BJ (cell line): ENCODE results near the gene MRM2. TPM values are rescaled to one million over a fixed set of nuclear protein-coding genes. Genes with fewer than 3 reads are reported as not detected.

ENCODE experiments used
- CTCF ChIA-PET: fragments of 350-600 bp; formaldehyde crosslinking; extraction: SDS; loops from one replicate; lab custom pipeline; 2021; ENCODE audit warnings: antibody characterized with exemption, inconsistent platforms; lab: Yijun Ruan, JAX
- POLR2A ChIA-PET: fragments of 300-600 bp; sonication (Branson Sonifier 250); formaldehyde crosslinking; extraction: SDS; loops from one replicate; lab custom pipeline; 2021; ENCODE audit warnings: antibody characterized with exemption; lab: Charles Lee
- DNase-seq: peaks from one replicate; pipeline ENCODE4 v3.0.0-alpha.2; 2011; ENCODE audit warnings: low read depth
- H3K27me3 ChIP-seq: 2 replicates; pipeline ENCODE4 v1.6.0; 2011; ENCODE audit warnings: low read length; ENCODE audit not compliant: control insufficient read depth, insufficient read depth
- H3K36me3 ChIP-seq: 2 replicates; pipeline ENCODE4 v1.5.1; 2011; ENCODE audit warnings: low read length; ENCODE audit not compliant: control insufficient read depth, insufficient read depth
- H3K4me3 ChIP-seq: 2 replicates; pipeline ENCODE4 v1.5.1; 2011; ENCODE audit warnings: low read depth, mild to moderate bottlenecking, control low read depth, low read length
- polyA plus RNA-seq: library from polyadenylated mRNA; depleted of rRNA; stranded (reverse); fragments of >200 nt; gene quantifications from 2 replicates; pipeline ENCODE4 v1.2.3, GENCODE V29; 2011
- TF ChIP-seq, protein P1 (sequence below): IDR thresholded peaks from 2 replicates; pipeline ENCODE4 v1.5.1; 2011; ENCODE audit warnings: low read depth, mild to moderate bottlenecking, control low read depth, inconsistent platforms, low read length, moderate library complexity; ENCODE audit not compliant: insufficient read depth

The MRM2 gene
- polyA plus RNA-seq, 1 experiment = 27.3 TPM

DNA sequence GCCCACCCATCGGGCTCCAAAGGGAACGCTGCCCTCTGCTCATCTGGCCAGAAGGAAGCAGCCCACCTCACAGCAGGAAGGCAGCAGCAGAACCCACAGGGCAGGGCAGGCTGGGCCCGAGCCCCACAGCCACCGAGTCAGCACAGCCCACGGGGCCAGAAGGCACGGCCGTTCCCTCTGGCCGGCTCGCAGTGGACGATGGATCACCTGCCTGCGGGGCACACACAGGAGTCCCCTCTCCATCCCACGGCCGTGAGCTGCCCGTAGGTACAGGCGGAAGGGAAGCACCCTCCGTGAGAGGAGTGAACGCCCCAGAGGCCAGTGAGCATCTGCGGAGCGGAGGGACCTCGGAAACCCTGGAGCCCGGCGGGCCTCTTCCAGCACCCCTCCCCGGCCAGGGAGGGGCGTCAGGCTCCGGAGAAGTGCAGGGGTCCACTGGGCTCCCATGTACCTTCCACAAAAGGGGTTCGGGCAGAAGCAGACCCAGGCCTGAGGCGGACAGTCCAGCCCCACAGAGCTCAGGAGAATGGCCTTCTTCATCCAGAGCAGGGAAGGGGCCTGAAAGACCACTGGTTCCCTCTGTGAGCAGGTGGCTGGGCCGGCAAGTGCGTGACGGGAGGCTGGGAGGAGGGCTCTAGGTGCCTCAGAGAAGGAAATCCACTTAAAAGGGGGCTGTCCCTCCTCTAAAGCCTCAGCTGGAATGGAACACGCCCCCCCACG lies 11.7 kb upstream of the MRM2 start:
- CTCF ChIA-PET = no interaction called here
- POLR2A ChIA-PET = no interaction called here
- DNase-seq = no peak
- peaks cover 15% of the 10 kb centered on the region for H3K36me3 ChIP-seq
- TF ChIP-seq, protein P1, sequence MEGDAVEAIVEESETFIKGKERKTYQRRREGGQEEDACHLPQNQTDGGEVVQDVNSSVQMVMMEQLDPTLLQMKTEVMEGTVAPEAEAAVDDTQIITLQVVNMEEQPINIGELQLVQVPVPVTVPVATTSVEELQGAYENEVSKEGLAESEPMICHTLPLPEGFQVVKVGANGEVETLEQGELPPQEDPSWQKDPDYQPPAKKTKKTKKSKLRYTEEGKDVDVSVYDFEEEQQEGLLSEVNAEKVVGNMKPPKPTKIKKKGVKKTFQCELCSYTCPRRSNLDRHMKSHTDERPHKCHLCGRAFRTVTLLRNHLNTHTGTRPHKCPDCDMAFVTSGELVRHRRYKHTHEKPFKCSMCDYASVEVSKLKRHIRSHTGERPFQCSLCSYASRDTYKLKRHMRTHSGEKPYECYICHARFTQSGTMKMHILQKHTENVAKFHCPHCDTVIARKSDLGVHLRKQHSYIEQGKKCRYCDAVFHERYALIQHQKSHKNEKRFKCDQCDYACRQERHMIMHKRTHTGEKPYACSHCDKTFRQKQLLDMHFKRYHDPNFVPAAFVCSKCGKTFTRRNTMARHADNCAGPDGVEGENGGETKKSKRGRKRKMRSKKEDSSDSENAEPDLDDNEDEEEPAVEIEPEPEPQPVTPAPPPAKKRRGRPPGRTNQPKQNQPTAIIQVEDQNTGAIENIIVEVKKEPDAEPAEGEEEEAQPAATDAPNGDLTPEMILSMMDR = no peak
- H3K4me3 ChIP-seq = no peak overlapping the region
- no peaks in the 10 kb centered on the region for H3K27me3 ChIP-seq

DNA sequence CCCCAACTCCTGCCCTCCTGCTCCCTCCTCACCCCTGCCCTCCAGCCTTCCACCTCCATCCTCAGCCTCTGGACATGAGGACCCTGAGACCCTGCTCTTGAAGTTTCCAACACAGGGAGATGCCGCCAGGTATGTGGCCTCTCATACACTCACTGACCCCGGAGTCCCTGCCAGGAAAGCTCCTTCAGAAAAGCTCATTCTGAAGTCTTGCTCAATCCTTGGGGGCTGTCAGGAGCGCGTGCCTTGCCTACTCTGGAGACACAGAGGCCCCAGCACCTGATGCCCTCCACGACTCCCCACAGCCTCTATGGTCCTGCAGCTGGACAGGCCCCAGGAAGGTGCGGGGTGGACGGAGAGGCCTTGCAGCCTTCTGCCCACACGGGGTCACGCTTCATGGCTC lies 11.0 kb upstream of the MRM2 start:
- no peaks in the 10 kb centered on the region for H3K27me3 ChIP-seq
- TF ChIP-seq, protein P1 = no peak
- ChIA-PET POLR2A (no interaction called here), CTCF (no interaction called here)
- peaks cover 15% of the 10 kb centered on the region for H3K36me3 ChIP-seq
- DNase-seq = no peak
- H3K4me3 ChIP-seq = no peak overlapping the region

DNA sequence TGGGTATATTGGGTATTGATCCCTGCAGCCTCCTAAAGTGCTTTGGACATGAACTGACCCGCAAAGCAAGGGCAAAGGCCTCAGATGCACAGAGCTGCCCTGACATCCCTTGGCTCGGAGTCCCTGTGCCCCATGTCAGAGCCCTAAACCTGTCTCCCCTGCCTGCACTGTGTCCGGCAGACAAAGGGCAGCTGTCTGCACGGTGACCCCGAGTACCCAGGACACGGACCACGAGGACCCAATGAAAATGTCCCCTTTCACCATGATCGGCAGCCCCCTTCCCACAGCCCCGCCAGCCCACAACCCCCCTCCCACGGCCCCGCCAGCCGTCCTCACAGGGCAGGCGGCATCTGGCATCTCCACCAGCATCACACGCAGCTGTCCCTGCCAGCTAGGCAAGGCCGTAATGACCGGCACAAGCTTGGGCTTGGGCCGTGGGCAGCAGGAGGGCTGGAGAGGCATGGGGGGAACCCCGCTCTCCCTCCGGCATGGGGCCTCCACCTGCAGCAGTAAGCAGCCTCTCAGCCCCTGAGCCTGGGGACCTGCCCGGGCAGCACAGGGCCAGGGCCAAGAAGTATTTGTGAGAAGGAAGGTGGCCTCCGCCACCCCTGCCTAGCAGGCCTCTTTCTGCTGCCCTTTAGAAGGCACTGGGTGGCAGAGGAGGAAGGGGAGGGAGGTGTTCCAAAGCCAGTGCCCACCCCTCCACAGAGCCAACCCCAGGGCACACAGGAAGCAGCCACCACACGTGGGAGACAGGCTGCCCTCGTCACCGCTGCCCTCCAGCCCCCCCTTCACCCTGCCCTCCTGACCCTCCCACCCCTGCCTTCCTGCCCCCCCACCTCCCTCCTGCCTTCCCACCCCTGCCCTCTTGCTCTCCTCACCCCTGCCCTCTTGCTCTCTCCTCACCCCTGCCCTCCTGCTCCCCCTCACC lies 10.1 kb upstream of the MRM2 start:
- peaks cover 14% of the 10 kb centered on the region for H3K36me3 ChIP-seq
- TF ChIP-seq, protein P1 = no peak
- no peaks in the 10 kb centered on the region for H3K27me3 ChIP-seq
- POLR2A ChIA-PET = no interaction called here
- CTCF ChIA-PET = no interaction called here
- DNase-seq = no peak
- H3K4me3 ChIP-seq = no peak overlapping the region

DNA sequence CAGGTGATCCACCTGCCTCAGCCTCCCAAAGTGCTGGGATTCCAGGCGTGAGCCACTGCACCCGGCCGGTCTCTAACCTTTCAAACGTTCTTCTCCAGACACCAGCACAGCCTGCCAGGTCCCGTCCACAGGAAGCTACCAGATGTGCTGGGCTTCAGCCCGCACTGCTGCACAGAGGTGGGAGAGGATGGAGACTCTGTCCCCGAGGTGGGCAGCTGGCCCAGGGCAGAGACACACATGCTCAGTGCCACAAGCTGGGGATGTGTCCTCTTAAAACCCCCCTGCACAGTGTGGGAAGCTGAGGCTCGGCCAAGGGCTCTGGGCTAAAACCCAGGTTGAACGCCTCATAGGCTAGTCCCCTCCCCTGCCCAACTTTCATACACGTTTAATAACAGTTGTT lies 9.4 kb upstream of the MRM2 start:
- TF ChIP-seq, protein P1 = no peak
- H3K36me3 ChIP-seq = peaks cover 10% of the 10 kb centered on the region; the same call in 1 of the 2 replicates
- DNase-seq = no peak
- no peaks in the 10 kb centered on the region for H3K27me3 ChIP-seq
- POLR2A ChIA-PET = no interaction called here
- CTCF ChIA-PET = interaction anchor here (0.9 kb wide), 1 partner anchor 96 kb away, joined by 3 read pairs; no protein-coding TSS in a partner anchor
- H3K4me3 ChIP-seq = no peak overlapping the region

DNA sequence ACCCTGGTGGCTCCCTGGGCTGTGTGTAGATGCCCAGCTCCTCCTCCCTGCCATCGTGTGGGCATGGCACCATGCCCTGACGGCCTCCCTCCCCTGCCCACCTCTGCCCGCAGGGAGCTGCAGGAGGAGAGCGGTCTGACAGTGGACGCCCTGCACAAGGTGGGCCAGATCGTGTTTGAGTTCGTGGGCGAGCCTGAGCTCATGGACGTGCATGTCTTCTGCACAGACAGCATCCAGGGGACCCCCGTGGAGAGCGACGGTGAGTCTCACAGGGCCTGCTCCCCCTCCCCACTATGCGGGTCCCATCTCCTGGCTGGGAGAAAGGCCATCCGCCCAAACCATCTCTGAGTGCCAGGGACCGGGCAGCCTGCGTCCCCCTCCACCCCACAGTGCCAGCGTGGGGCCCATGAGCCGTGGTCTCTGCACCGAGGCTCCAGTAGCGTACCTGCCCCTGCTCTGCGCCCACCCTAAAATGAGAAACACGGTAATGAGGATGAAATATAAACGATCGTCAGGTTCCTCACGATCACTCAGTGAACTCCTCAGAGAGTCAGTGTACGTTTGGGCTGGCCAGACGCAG lies 7.8 kb upstream of the MRM2 start:
- POLR2A ChIA-PET = no interaction called here
- CTCF ChIA-PET = interaction anchor here (2.4 to 2.6 kb wide), 3 partner anchors 11 to 98 kb away, joined by 9 to 24 read pairs (median 11); no protein-coding TSS in a partner anchor
- H3K36me3 ChIP-seq = peaks cover 6% of the 10 kb centered on the region; the same call in 1 of the 2 replicates
- TF ChIP-seq, protein P1 = no peak
- H3K27me3 ChIP-seq = no peaks in the 10 kb centered on the region
- no peak for DNase-seq
- H3K4me3 ChIP-seq = no peak overlapping the region
